Cerebellar nuclear complex (tissue), 1 donor: ENCODE measurements around the gene CUL3.

Experiments used
- DNase-seq, 2 experiments: peaks; one replicate each; lab custom pipeline; 2025; lab: John Stamatoyannopoulos, UW

Gene CUL3

GRCh38 chr2:224472827-224473226 is 112.3 kb downstream of the CUL3 start:
- no peak for DNase-seq

- no peak for DNase-seq
Observed at GRCh38 chr2:224472137-224472536, 113.0 kb downstream of the CUL3 start.

DNA sequence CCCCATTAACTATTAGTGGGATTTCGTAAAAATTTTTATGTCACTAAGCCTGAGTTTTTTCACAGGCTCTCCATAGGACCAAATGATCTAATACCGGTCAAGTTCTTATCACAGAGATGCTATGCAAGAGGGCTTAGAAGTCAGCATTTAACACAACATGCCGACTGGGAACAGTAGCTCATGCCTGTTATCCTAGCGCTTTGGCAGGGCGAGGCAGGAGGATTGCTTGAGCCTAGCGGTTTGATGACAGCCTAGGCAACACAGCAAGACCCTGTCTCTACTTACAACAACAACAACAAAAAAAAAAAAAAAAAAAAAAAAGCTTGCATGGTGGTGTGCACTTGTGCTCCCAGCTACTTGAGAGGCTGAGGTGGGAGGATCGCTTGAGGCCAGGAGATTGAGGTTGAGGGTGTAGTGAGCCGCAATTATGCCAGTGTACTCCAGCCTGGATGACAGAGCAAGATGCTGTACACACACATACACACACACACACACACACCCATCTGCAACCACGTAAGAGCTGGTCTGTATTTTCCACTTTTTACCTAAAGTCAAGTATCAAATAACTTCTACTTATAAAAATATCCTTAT is 115.7 kb downstream of the CUL3 start:
- no peak for DNase-seq

- no peak for DNase-seq
Observed at GRCh38 chr2:224466304-224466895, 118.8 kb downstream of the CUL3 start.

DNA sequence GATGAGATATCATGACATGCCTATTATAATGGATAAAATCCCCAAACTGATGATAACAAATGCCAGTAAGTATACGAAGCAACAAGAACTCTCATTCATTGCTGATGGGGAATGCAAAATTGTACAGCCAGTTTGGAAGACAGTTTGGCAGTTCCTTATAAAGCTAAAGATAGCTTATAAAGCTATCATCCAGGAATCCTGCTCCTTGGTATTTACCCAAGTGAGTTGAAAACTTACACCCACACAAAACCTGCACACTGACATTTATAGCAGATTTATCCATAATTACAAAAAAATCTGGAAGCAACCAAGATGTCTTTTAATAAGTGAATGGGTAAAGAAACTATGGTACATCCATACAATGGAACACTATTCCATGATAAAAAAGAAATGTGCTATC is 123.8 kb downstream of the CUL3 start:
- DNase-seq, result no peak

DNA sequence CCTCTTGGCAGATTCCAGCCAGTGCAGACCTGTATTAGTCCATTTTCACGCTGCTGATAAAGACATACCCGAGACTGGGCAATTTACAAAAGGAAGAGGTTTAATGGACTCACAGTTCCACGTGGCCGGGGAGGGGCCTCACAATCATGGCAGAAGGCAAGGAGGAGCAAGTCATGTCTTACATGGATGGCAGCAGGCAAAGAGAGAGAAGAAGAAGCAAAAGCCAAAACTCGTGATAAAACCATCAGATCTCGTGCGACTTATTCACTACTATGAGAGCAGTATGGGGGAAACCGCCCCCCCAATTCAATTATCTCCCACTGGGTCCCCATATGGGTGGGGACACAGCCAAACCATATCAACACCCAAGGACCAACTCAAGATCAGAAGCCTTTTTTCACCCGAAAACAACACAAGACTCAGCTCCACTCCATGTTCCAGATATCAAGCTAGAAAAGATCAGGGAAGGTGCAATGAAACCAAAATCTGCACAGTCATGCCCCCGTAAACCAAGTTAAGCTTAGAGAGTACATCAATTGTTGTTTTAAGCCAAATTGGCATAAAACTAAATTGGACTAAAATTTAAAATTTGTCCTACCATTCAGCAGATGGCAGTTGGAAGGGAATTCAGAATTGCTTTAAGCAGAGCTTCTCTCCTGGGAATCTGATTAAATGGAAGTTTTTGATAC is 127.6 kb downstream of the CUL3 start:
- no peak for DNase-seq

DNA sequence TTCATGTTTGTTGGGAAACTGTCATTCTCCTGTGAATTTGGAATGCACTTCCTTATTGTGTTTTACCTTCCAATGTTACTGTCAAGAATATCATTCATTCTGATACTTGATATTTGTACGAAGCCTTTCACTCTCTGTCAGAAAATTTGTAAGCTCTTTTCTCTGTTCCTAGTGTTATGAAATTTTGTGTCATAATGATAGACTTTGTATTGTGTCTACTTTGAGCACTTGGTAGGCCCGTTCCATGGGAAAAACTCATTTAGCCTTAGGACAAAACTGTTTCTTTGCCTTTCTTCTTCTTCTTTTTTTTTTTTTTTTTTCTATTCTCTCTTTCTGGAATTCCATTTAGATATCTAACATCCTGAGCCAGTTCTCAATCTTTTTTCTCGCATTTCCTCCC is 131.3 kb downstream of the CUL3 start:
- no peak for DNase-seq

GRCh38 chr2:224449212-224450147 is 135.7 kb downstream of the CUL3 start:
- DNase-seq, result no peak

- no peak for DNase-seq
Observed at GRCh38 chr2:224448236-224448635, 136.9 kb downstream of the CUL3 start.

- DNase-seq, result no peak
Observed at GRCh38 chr2:224444783-224445182, 140.4 kb downstream of the CUL3 start.

DNA sequence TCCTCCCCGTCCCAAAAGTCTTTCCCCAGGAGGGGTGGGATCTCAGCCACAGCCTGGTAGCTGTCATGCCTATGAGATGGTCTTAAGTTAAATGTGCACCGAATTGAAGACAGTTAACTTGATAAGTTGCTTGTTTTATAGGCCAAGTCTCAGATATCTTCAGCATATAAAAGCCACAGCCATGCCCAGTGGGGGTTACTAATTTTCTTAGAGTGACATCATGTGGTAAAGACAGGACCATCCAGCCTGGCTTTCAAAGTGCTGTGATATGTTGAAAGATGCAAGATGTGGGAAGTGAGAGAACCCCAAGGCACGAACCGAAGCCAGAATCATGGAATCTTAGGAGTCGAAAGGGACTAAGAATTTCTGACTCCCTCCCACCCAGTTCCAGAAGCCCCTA is 141.1 kb downstream of the CUL3 start:
- no peak for DNase-seq

DNA sequence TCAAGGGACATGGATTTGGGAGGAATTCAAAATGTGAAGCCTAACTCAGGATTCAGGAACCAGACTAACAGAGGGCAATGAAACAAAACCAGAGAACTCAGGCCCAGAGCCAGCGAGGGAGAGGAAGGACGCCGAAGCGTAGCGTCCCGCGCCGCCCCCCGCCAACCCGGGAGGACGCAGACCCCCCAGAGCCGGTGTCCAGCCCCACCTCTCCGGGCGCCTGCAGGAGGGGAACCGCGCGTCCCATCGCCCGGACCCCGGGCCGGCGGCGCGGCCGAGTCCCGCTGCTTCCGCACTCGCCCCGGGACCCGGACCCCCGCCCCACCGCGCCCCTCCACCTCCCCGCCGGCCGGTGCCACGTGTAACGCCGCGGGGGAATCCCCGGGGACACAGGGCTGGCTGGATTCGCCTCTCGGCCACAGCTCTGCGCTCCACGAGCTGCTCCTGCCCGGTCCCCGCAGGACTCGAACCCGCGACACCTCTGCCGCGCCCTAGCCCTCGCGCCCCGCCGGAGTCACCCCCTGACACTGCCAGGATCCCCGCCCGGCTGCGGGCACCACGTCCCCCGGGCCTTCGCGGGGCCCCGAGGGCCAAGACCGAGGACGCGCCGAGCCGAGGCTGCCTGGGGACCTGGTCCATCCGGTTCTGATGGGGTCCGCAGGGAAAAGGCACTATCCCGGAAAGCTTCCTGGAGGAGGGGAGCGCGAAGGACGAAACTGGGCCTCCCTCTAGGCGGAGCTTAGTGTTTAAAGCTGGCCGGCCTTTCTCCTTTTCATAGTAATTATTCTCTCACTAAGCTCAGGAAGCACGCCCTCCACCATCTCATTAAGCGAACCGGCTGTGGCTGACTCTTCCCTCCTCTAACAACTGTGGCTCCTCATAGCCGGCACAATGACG is 142.8 kb downstream of the CUL3 start:
- no peak for DNase-seq

- DNase-seq, result no peak
Observed at GRCh38 chr2:224440988-224441387, 144.2 kb downstream of the CUL3 start.

- no peak for DNase-seq
Observed at GRCh38 chr2:224438726-224439125, 146.4 kb downstream of the CUL3 start.

- DNase-seq, result no peak
Observed at GRCh38 chr2:224436634-224437033, 148.5 kb downstream of the CUL3 start.

GRCh38 chr2:224434618-224435017 is 150.5 kb downstream of the CUL3 start:
- no peak for DNase-seq

GRCh38 chr2:224433442-224433841 is 151.7 kb downstream of the CUL3 start:
- DNase-seq, result no peak

DNA sequence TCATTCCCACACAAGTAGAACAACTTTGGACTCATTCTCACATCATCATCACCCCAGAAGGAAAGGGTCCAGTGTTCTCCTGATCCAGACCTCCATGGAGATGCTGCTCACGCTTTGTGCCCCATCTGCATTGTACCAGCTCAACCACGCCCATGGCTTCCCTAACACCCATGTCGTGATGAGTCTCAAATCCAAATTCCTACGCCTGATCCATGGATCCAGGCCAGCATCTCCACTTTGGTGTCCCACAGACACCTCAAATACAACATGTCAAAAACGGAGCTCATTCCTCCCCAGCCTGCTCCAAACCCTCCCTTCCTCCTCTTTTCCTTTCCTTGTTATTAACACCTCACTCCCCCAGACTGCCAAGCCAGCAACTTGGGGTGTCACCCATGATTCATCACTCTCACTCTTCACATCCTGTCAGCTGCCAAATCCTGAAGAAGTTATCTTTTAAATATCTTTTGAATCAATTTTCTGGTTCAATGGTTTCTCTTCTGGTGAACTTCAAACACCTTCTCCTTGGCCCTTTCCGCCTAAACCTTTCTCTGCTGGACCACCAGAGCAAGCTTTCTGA is 153.1 kb downstream of the CUL3 start:
- DNase-seq, result no peak

GRCh38 chr2:224429441-224429810 is 155.7 kb downstream of the CUL3 start:
- DNase-seq, result no peak

- DNase-seq, result no peak
Observed at GRCh38 chr2:224428787-224429440, 156.2 kb downstream of the CUL3 start.

GRCh38 chr2:224427471-224427870 is 157.7 kb downstream of the CUL3 start:
- no peak for DNase-seq
